ENCODE measurements around the gene STIMATE. TPM values are rescaled to one million over a fixed set of nuclear protein-coding genes. Genes with fewer than 3 reads are reported as not detected.

STIMATE gene
- total and polyA plus RNA-seq, 12 donors = 4.0 to 9.7 (median 6.9) TPM

- DNase-seq (no peak), ATAC-seq (no peak)
- peaks cover 8 to 62% (median 56%) of the 10 kb centered on the region in 9 donors for H3K4me1 ChIP-seq
- peak overlapping the region in 5 of 10 donors; percentile 0 to 58 (median 32) for H3K27ac ChIP-seq
- 73 to 90% methylated on average over 5 of the region's 5 CpGs for WGBS, 2 donors
- no peaks in the 10 kb centered on the region for H3K9me3 ChIP-seq
- H3K36me3 ChIP-seq = peaks cover 0 to 10% (median 0%) of the 10 kb centered on the region in 9 donors
- no peaks in the 10 kb centered on the region for H3K27me3 ChIP-seq
- no peak for TF ChIP-seq CTCF (IDR thresholded peaks at IDR 0.05)
- intact Hi-C loops (cut with DNase I) = loop anchor here in 2 of 10 donors (10.0 kb wide), 2 partner anchors 47 to 117 kb away; partner anchors contain the start of genes ITIH1 (in 1 of the 2) and NEK4 (in 1 of the 2)
- H3K4me3 ChIP-seq = no peak overlapping the region
Observed at GRCh38 chr3:52892290-52892624, 5.1 kb downstream of the STIMATE start.

- 78 to 84% methylated on average over 2 of the region's 2 CpGs for WGBS, 2 donors
- DNase-seq (no peak), ATAC-seq (peak in 7 of 8 donors; percentile 23 to 48 (median 35))
- Histone ChIP-seq H3K4me3 (no peak overlapping the region), H3K27ac (peak overlapping the region in 3 of 10 donors; percentile 29 to 58 (median 35)), H3K4me1 (peaks cover 8 to 59% (median 53%) of the 10 kb centered on the region in 9 donors), H3K36me3 (peaks cover 0 to 10% (median 0%) of the 10 kb centered on the region in 9 donors), H3K27me3 (no peaks in the 10 kb centered on the region), H3K9me3 (no peaks in the 10 kb centered on the region)
- intact Hi-C loops (cut with DNase I) = loop anchor here in 2 of 10 donors (10.0 kb wide), 2 partner anchors 47 to 117 kb away; partner anchors contain the start of genes ITIH1 (in 1 of the 2) and NEK4 (in 1 of the 2)
- no peak for TF ChIP-seq CTCF (IDR thresholded peaks at IDR 0.05)
Observed at GRCh38 chr3:52891615-52892081, 5.7 kb downstream of the STIMATE start.

- Histone ChIP-seq H3K36me3 (peaks cover 0 to 10% (median 0%) of the 10 kb centered on the region in 9 donors), H3K4me1 (peaks cover 8 to 59% (median 51%) of the 10 kb centered on the region in 9 donors), H3K27ac (peak overlapping the region in 2 of 10 donors; percentile 29 to 52), H3K9me3 (no peaks in the 10 kb centered on the region), H3K4me3 (no peak overlapping the region), H3K27me3 (no peaks in the 10 kb centered on the region)
- DNase-seq = no peak
- TF ChIP-seq CTCF (IDR thresholded peaks at IDR 0.05) = no peak
- peak in 1 of 8 donors; percentile 16 for ATAC-seq
- intact Hi-C loops (cut with DNase I) = loop anchor here in 2 of 10 donors (10.0 kb wide), 2 partner anchors 46 to 116 kb away; partner anchors contain the start of genes ITIH1 (in 1 of the 2) and NEK4 (in 1 of the 2)
- 75 to 82% methylated on average over 9 of the region's 9 CpGs for WGBS, 2 donors
Observed at GRCh38 chr3:52891164-52891563, 6.2 kb downstream of the STIMATE start.

- WGBS, 2 donors = 92 to 98% methylated on average over 5 of the region's 5 CpGs
- Histone ChIP-seq H3K4me3 (no peak overlapping the region), H3K36me3 (peaks cover 0 to 10% (median 0%) of the 10 kb centered on the region in 9 donors), H3K27me3 (no peaks in the 10 kb centered on the region), H3K27ac (no peak overlapping the region), H3K4me1 (peaks cover 8 to 59% (median 50%) of the 10 kb centered on the region in 9 donors), H3K9me3 (no peaks in the 10 kb centered on the region)
- intact Hi-C loops (cut with DNase I) = loop anchor here in 2 of 10 donors (10.0 kb wide), 2 partner anchors 46 to 116 kb away; partner anchors contain the start of genes ITIH1 (in 1 of the 2) and NEK4 (in 1 of the 2)
- no peak for ATAC-seq
- no peak for TF ChIP-seq CTCF (IDR thresholded peaks at IDR 0.05)
- DNase-seq = no peak
Observed at GRCh38 chr3:52890735-52891134, 6.6 kb downstream of the STIMATE start.
